Neural cell (in vitro differentiated cells): ENCODE results near the gene RIC1.

Experiments
- EP300 ChIP-seq: fragments of 450-650 bp; conservative IDR thresholded peaks from 2 replicates; pipeline ENCODE4 v1.6.1; 2014; ENCODE audit warnings: antibody characterized with exemption, mild to moderate bottlenecking, moderate library complexity; ENCODE audit not compliant: poor library complexity, severe bottlenecking
- EZH2 ChIP-seq: fragments of 200-600, 300-800 bp; shearing (Covaris generic), sonication (generic); IDR thresholded peaks from 2 replicates; pipeline ENCODE4 v1.6.1; 2014; ENCODE audit warnings: antibody characterized with exemption, low read length, borderline replicate concordance, mild to moderate bottlenecking; ENCODE audit not compliant: insufficient read depth, poor library complexity, severe bottlenecking
- POLR2AphosphoS5 ChIP-seq: IDR thresholded peaks from 2 replicates; pipeline ENCODE4 v1.6.1; 2012
- TAF1 ChIP-seq: IDR thresholded peaks from 2 replicates; pipeline ENCODE4 v1.6.1; 2012; ENCODE audit warnings: low read depth
- TF ChIP-seq, protein P1 (sequence below): fragments of 450-650 bp; IDR thresholded peaks from 2 replicates; pipeline ENCODE4 v1.5.1; 2014; ENCODE audit warnings: antibody characterized with exemption, mild to moderate bottlenecking, moderate library complexity; ENCODE audit not compliant: poor library complexity, severe bottlenecking
- TF ChIP-seq, protein P2 (sequence below): IDR thresholded peaks from 2 replicates; pipeline ENCODE4 v1.6.1; 2012; ENCODE audit warnings: borderline replicate concordance

- TF ChIP-seq, protein P1, sequence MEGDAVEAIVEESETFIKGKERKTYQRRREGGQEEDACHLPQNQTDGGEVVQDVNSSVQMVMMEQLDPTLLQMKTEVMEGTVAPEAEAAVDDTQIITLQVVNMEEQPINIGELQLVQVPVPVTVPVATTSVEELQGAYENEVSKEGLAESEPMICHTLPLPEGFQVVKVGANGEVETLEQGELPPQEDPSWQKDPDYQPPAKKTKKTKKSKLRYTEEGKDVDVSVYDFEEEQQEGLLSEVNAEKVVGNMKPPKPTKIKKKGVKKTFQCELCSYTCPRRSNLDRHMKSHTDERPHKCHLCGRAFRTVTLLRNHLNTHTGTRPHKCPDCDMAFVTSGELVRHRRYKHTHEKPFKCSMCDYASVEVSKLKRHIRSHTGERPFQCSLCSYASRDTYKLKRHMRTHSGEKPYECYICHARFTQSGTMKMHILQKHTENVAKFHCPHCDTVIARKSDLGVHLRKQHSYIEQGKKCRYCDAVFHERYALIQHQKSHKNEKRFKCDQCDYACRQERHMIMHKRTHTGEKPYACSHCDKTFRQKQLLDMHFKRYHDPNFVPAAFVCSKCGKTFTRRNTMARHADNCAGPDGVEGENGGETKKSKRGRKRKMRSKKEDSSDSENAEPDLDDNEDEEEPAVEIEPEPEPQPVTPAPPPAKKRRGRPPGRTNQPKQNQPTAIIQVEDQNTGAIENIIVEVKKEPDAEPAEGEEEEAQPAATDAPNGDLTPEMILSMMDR: no peak
- TF ChIP-seq EZH2: no peak
- no peak for TF ChIP-seq POLR2AphosphoS5
- TF ChIP-seq EP300: no peak
- TF ChIP-seq, protein P2, sequence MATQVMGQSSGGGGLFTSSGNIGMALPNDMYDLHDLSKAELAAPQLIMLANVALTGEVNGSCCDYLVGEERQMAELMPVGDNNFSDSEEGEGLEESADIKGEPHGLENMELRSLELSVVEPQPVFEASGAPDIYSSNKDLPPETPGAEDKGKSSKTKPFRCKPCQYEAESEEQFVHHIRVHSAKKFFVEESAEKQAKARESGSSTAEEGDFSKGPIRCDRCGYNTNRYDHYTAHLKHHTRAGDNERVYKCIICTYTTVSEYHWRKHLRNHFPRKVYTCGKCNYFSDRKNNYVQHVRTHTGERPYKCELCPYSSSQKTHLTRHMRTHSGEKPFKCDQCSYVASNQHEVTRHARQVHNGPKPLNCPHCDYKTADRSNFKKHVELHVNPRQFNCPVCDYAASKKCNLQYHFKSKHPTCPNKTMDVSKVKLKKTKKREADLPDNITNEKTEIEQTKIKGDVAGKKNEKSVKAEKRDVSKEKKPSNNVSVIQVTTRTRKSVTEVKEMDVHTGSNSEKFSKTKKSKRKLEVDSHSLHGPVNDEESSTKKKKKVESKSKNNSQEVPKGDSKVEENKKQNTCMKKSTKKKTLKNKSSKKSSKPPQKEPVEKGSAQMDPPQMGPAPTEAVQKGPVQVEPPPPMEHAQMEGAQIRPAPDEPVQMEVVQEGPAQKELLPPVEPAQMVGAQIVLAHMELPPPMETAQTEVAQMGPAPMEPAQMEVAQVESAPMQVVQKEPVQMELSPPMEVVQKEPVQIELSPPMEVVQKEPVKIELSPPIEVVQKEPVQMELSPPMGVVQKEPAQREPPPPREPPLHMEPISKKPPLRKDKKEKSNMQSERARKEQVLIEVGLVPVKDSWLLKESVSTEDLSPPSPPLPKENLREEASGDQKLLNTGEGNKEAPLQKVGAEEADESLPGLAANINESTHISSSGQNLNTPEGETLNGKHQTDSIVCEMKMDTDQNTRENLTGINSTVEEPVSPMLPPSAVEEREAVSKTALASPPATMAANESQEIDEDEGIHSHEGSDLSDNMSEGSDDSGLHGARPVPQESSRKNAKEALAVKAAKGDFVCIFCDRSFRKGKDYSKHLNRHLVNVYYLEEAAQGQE: no peak
- no peak for TF ChIP-seq TAF1
Observed at GRCh38 chr9:5621327-5621726, 7.6 kb upstream of the RIC1 start.
